T-helper 1 cell treated with Interleukin-12 subunit alpha and Interleukin-12 subunit beta and Interleukin-4 antibody, amounts not matched to agents 30 μg/mL and 1 μg/mL, for 36 hours (primary cell): ENCODE data around the gene IP6K2.

Source experiments
- H3K27ac Mint-ChIP-seq: one replicate; pipeline ENCODE4 v1.8.0; 2021; ENCODE audit warnings: mild to moderate bottlenecking, mixed read lengths
- H3K27me3 Mint-ChIP-seq: one replicate; pipeline ENCODE4 v1.8.0; 2021; ENCODE audit warnings: low read depth, mixed read lengths
- H3K36me3 Mint-ChIP-seq: one replicate; pipeline ENCODE4 v1.8.0; 2021; ENCODE audit warnings: low read depth, mixed read lengths
- H3K4me1 Mint-ChIP-seq: one replicate; pipeline ENCODE4 v1.8.0; 2021; ENCODE audit warnings: low read depth, mixed read lengths
- H3K4me3 Mint-ChIP-seq: one replicate; pipeline ENCODE4 v1.8.0; 2021; ENCODE audit warnings: mild to moderate bottlenecking, moderate library complexity, mixed read lengths
- H3K9me3 Mint-ChIP-seq: one replicate; pipeline ENCODE4 v1.8.0; 2021; ENCODE audit warnings: mixed read lengths

The IP6K2 gene

DNA sequence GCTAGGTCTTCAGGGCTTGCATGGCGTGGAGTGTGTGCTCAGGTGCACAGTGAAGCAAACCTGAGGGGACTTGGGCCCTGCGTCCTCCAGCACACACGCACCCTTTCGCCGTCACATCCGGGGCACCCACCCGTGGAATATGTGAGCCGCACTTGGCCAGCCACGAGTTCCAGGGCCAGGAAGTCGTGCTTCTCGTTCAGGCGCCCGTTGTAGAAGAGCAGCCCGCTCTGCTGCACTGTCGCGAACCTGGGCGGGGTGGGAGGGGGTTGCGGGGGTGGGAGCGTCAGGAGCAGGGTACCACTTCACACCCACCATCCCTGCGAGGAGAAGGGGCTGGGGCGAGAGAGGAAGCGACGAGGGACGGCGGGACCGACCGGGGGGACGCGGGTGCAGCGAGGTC is 61.4 kb downstream of the IP6K2 start:
- Mint-ChIP-seq H3K36me3 (no peaks in the 10 kb centered on the region), H3K4me3 (peak overlapping the region; percentile 64), H3K9me3 (no peaks in the 10 kb centered on the region), H3K27me3 (peaks cover 4% of the 10 kb centered on the region), H3K27ac (peak overlapping the region; percentile 82), H3K4me1 (peaks cover 6% of the 10 kb centered on the region)

- Mint-ChIP-seq H3K4me1 (peaks cover 6% of the 10 kb centered on the region), H3K36me3 (no peaks in the 10 kb centered on the region), H3K27me3 (peaks cover 4% of the 10 kb centered on the region), H3K27ac (peak overlapping the region; percentile 82), H3K9me3 (no peaks in the 10 kb centered on the region), H3K4me3 (peak overlapping the region; percentile 64)
Observed at GRCh38 chr3:48655063-48655462, 62.0 kb downstream of the IP6K2 start.

DNA sequence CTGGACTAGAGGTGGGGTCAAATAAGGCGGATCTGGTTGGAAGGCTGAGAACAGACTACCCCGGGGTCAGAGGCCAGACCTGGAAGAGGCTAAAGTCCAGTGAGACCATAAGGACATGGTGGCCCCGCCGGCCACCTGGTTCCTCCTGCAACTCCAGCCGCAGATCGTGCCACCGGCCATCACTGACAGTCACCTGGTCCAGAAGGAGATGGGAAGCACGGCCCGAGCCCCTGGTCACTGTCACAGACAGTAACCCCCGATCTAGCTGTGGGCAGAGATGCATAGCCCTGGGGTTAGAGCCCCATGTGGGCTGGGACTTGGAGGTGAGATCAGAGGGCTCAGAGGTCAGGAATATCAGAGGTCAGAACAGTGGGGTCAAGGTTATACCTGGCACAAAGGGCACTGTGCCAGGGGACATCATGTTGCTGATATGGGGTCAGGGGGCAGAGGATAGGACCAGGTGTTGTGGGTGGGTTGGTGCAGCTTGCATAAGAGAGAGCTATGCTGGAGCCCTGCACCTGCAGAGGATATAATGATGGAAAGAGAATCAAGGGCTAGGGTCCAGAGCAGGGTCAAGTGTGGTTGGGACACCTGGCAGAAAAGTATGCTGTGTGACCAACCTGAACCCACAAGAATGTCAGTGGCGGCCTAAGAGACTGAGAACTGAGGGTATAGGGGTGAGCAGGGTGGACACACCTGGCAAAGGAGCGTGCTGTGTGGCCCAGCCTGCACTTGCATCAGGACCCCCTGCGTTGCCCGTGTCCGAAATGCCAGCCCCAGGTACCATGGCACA is 63.9 kb downstream of the IP6K2 start:
- Mint-ChIP-seq H3K27ac (no peak overlapping the region), H3K4me1 (peaks cover 6% of the 10 kb centered on the region), H3K4me3 (no peak overlapping the region), H3K27me3 (no peaks in the 10 kb centered on the region), H3K36me3 (no peaks in the 10 kb centered on the region), H3K9me3 (no peaks in the 10 kb centered on the region)

- Mint-ChIP-seq H3K4me1 (peaks cover 6% of the 10 kb centered on the region), H3K36me3 (no peaks in the 10 kb centered on the region), H3K9me3 (no peaks in the 10 kb centered on the region)
Observed at GRCh38 chr3:48651771-48652170, 65.2 kb downstream of the IP6K2 start.

DNA sequence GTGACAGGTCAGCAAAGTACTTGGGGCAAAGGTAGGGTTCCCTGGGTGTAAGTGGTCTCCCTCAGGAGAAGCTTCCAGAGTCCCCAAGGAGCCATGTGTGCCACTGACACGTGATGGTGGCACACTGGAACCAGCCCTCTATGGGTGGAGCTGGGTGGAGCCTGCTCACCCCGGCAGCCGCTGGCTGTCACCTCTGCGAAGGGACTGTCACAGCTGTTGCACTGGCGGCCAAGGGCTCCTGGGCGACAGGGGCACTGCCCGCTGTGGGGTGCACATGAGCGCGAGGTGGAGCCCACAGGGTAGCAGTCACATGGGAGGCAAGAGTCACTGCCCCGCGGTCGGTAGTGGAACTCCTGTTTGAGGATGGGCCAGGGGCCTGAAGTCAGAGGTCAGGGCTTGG is 66.3 kb downstream of the IP6K2 start:
- Mint-ChIP-seq H3K36me3 (no peaks in the 10 kb centered on the region), H3K4me3 (no peak overlapping the region), H3K27ac (no peak overlapping the region), H3K9me3 (no peaks in the 10 kb centered on the region), H3K4me1 (peaks cover 4% of the 10 kb centered on the region), H3K27me3 (no peaks in the 10 kb centered on the region)

More at GRCh38 chr3:48651771-48652170, 65.2 kb downstream of the IP6K2 start:
- Mint-ChIP-seq H3K27me3 (no peaks in the 10 kb centered on the region), H3K27ac (no peak overlapping the region), H3K4me3 (no peak overlapping the region)

DNA sequence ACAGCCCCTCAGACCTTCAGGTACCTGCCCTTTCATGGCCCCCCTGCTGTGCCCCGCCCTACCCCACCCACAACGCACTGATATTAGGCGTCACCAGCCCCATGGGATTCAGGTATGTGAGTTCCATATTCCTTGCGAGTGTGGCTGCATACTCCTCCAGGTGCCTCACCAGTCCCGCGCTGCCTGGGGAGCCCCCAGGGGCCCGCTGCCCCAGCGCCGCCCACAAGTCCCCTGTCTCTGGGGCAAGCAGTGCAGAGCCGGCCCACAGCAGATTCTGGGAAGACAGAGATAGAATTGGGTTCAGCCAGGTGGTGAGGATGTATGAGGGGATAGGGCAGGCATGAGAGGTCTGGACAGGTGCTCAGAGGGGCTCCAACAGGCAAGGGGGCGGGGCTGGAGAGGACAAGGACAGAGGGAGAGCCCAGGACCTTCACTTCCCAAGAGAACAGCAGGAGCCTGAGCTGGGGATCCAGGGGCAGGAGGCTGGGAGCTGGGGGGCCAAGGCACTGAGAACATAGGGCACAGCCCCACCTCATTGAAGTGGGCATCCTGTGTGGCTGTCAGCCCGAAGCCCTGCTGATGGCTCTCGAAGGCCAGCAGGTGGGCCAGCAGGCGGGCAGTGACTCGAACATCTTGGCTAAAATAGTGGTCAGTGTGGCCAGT is 68.7 kb downstream of the IP6K2 start:
- H3K36me3 Mint-ChIP-seq, result no peaks in the 10 kb centered on the region
- H3K27ac Mint-ChIP-seq, result no peak overlapping the region
- no peaks in the 10 kb centered on the region for H3K4me1 Mint-ChIP-seq
- no peaks in the 10 kb centered on the region for H3K27me3 Mint-ChIP-seq
- H3K4me3 Mint-ChIP-seq, result no peak overlapping the region
- H3K9me3 Mint-ChIP-seq, result no peaks in the 10 kb centered on the region

GRCh38 chr3:48647714-48648113 is 69.3 kb downstream of the IP6K2 start:
- no peak overlapping the region for H3K4me3 Mint-ChIP-seq
- no peaks in the 10 kb centered on the region for H3K4me1 Mint-ChIP-seq
- H3K27me3 Mint-ChIP-seq, result no peaks in the 10 kb centered on the region
- no peaks in the 10 kb centered on the region for H3K9me3 Mint-ChIP-seq
- no peak overlapping the region for H3K27ac Mint-ChIP-seq
- no peaks in the 10 kb centered on the region for H3K36me3 Mint-ChIP-seq

DNA sequence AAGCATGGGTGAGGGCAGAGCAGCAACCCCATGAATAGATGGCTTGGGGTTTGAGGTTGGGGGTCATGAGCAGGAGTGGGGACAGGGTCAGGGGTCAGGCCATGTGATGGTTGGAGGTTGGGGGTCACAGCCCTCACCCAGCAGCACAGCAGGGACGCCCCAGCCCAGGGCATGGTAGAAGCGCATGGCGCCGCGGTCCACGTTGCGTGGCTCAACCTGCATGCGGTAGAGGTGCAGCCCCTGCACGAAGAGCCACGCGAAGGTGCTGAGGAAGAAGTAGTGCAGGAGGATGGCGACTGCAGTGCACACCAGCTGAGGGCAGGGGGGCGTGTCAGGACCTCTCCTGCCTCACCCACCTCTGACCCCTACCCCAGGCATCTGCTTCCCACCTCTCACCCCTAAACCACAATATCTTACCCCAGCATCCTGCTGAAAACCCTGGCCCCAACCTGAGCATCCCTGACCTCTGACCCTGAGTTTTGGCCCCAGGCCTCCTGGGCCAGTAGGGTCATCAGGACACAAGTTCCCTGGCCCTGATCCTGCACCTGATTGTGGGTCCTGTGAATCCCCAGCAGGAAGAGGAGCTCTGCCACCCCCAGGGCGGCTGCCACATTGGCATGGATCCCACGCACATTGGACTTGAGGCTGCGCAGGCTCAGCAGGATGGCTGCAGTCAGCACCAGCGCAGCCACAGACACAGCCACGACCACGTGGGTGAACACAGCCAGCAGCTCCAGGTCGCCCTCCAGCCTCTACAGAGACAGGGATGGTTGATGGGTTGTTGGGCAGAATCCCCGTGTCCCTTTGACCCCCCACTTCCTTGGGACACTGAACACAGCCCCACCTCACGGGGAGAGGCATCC is 71.9 kb downstream of the IP6K2 start:
- Mint-ChIP-seq H3K36me3 (no peaks in the 10 kb centered on the region), H3K27ac (no peak overlapping the region), H3K4me3 (no peak overlapping the region), H3K9me3 (no peaks in the 10 kb centered on the region), H3K27me3 (no peaks in the 10 kb centered on the region), H3K4me1 (no peaks in the 10 kb centered on the region)

GRCh38 chr3:48642605-48643004 is 74.4 kb downstream of the IP6K2 start:
- Mint-ChIP-seq H3K27me3 (no peaks in the 10 kb centered on the region), H3K36me3 (no peaks in the 10 kb centered on the region), H3K9me3 (no peaks in the 10 kb centered on the region), H3K4me3 (no peak overlapping the region), H3K27ac (no peak overlapping the region), H3K4me1 (no peaks in the 10 kb centered on the region)

DNA sequence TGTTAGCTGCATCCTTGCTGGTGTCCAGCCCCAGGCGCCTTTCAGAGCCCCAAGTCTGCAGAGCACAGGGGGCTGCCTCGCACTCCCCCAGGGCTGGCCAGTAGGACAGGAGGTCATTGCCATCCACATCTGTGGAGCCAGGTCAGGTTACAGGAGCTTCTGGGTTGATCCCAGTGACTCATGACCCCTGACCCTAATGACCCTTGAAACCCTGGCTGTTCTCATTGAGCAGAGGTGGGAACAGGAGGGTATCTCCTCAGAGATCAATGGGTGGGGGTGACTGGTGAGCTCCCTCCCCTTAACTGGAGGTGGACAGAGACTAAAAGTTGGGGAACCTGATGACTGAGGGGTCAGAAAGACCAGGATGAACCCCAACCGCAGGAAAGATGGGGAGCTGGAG is 75.6 kb downstream of the IP6K2 start:
- Mint-ChIP-seq H3K27me3 (no peaks in the 10 kb centered on the region), H3K4me1 (no peaks in the 10 kb centered on the region), H3K9me3 (no peaks in the 10 kb centered on the region), H3K4me3 (no peak overlapping the region), H3K27ac (no peak overlapping the region), H3K36me3 (no peaks in the 10 kb centered on the region)

DNA sequence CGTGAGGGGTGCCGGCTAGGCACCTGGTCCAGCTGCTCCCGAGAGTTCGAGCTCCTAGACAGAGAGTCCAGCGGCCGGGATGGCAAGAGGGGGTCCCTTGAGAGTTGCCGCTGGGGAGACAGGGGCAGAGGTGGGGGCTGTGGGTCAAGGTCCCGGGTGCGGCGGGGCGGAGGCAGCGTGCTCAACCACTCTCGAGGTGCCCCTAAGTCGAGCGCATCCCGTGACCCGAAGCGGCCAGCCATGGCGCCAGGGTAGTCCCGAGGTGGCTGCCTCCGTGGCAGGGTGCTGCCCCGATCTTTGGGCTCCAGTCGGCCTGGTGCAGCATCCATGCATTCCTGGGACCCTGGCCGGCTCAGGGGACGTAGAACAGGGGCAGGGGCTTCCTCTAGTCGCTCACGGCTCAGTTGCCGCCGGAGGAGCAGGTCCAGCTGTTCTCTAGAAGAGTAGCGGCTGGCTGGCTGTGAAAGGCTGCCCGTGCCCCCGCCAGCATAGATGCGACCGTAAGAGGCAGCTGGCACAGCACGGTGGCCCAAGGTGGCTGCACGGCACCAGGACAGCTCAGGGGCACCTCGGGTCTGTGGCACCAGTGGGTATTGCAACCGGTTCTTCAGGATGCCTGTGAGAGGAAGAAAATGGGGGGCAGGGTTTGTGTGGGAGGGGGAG is 76.9 kb downstream of the IP6K2 start:
- H3K4me3 Mint-ChIP-seq, result no peak overlapping the region
- no peaks in the 10 kb centered on the region for H3K9me3 Mint-ChIP-seq
- H3K27ac Mint-ChIP-seq, result no peak overlapping the region
- no peaks in the 10 kb centered on the region for H3K27me3 Mint-ChIP-seq
- H3K36me3 Mint-ChIP-seq, result no peaks in the 10 kb centered on the region
- peaks cover 3% of the 10 kb centered on the region for H3K4me1 Mint-ChIP-seq
